HK-2 (cell line): Measurements from ENCODE around the gene PIP5K1A.
"Not testable (repeated sequence)": the region's sequence is repeated elsewhere in the genome, so short reads cannot be mapped to it uniquely, and the experiment has no call there.

Experiments
- DNase-seq: peaks from one replicate; pipeline ENCODE4 v3.0.0-alpha.2; 2018; ENCODE audit not compliant: unreplicated experiment

Gene PIP5K1A

DNA sequence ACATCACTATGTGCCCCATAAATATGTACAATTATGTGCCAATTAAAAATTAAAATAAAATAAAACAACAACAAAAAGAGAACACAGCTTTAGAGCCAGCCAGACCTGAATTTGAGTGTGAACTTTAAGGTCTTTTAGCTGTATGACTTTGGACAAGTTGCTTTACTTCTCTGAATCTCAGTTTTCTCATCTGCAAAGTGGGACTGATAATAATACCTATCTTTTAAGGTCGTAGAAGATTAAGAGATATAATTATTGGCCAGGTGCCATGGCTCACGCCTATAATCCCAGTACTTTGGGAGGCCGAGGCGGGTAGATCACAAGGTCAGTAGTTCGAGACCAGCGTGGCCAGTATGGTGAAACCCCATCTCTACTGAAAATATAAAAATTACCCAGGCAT, 5.0 kb upstream of the PIP5K1A start:
- no peak for DNase-seq

DNA sequence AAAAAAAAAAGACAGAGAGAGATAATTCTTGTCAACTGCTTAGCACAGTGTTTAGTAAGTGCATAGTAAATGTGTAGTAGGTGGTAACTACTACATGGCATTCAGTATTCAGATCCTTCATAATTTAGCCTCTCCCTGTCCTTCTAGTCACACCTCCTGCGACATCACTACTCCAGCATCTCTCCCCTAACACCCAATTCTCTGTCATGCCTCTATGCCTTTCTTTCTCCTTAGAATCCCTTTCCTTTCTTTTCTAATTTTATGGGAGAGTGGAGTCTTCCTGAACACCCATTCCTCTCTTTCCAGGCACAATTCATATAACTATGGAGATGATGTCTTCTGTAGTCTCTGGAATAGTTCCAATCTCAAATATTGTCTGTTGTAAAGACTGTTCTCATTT, 4.5 kb upstream of the PIP5K1A start:
- DNase-seq, result no peak

DNA sequence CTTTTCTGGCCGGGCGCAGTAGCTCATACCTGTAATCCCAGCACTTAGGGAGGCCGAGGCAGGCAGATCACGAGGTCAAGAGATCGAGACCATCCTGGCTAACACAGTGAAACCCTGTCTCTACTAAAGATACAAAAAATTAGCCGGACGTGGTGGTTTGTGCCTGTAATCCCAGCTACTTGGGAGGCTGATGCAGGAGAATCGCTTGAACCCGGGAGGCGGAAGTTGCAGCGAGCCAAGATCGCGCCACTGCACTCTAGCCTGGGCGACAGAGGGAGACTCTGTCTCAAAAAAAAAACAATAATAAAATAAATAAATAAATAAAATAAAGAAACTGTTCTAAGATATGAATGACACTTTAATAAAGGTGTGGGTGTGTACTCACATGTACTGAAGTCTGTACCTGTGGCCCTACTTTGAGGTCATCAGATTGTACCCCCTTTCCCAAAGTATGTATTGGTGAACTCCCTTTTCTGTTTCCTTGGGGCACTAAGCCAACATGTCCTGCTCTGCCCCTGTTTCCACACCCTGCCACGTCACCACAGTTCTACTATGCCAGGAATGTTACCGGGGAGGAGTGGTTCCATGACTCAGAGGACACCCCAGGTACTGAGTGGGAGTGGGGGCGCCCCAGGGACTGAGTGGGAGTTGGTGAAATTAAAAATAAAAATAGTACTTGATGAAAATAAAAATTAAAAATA, 3.3 kb upstream of the PIP5K1A start:
- DNase-seq, result peak; percentile 84

DNA sequence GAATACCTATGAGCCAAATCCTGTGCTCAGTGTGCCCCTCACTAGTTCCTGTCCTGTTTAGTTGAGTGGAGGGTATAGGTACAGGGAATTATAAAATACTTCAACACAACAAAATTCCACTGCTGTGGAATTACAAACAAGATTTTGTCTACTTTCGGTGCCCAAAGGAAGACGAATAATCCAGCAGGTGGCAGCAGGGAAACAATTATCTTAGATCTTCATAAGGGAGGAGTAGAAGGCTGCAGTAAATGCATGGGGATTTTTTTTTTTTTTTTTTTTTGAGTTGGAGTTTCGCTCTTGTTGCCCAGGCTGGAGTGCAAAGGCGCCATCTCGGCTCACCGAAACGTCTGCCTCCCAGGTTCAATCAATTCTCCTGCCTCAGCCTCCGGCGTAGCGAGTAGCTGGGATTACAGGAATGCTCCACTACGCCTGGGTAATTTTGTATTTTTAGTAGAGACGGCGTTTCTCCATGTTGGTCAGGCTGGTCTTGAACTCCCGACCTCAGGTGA, 2.0 kb upstream of the PIP5K1A start:
- peak; percentile 47 for DNase-seq

DNA sequence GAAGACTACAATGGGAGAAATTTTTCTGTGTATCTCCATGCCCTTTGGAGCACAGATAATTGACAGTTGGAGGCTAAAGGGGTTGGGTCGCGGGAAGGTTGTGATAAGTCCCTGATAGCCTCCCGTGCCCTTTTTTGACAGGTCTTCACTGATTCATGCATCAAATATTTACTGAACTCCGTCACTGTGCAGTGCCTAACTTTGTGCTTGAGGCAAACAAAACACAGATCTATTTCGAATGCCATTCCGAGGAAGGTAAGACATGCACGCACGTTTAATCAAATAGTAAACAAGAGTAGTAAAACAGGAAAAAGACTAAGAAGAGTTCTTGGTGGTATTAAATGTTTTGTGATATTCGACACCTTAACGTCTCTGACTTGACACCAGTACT, 494 bp upstream of the PIP5K1A start:
- DNase-seq, result peak; percentile 17

DNA sequence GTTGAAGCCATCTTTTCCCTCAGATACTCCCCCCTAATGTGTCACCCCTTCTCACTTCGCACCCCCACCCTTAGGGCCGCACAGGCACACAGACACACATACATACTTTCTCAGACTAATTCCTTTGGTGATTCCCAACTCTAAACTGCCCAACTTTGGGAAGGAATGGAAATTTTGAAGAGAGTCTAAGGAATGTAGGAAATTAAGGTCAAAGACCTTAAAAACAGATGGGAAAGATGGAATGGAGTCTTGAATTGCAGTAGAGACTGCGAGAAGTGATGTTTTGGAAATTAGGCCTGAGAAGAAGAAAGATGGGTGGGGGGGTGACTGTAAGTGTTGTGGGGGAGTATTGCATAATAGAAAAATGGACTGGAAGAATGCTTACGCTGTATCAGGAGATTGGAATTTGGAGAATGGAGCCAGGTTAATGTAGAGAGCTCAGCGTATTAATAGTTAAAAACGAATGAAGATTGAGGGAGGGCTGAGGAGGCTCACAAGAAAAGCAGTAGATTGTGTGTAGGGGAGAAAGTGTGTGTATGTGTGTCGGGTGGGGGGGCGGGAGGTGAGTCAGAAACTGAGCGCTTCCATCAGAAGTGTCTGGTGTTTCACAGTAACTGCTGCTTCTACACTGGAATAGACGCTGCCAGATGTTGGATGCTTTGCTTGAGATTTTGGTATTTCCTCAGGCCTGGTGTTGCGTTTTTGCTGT, 1.7 kb downstream of the PIP5K1A start:
- peak; percentile 64 for DNase-seq

DNA sequence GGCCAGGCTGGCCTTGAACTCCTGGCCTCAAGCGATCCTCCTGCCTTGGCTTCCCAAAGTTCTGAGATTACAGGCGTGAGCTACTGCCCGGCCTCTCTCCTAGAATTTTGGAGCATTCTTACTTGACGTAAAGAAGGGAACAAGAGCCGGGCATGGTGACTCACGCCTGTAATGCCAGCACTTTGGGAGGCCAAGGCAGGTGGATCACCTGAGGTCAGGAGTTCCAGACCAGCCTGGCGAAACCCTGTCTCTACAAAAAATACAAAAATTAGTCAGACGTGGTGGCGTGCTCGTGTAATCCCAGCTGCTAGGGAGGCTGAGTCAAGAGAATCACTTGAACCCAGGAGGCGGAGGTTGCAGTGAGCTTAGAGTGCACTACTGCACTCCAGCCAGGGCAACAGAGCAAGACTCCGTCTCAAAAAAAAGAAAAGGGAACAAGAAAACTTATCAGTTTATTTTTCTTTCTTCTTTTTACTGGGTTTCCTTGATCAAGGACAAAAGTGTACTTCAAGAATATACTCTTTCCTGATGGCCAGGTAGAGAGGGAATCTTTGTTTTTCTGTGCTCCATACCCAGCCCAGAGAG, 7.1 kb downstream of the PIP5K1A start:
- not testable (repeated sequence) for DNase-seq

DNA sequence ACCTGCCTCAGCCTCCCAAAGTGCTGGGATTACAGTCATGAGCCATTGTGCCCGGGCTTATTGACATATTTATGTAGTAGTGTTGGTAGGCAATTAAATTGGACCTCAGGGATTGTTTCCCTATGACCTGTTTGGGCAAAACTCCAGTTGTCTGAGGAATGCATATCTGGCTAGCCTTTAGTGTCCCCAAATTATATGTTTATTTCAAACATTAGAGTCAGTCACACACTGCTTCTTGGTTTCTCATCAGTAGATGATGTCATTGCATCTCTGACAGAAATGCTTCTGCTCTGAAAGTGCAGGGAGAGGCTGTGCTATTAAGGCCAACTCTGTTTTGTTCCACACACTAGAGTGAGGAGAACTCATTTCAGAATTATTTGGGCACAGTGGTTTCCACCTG, 12.5 kb downstream of the PIP5K1A start:
- DNase-seq, result no peak

DNA sequence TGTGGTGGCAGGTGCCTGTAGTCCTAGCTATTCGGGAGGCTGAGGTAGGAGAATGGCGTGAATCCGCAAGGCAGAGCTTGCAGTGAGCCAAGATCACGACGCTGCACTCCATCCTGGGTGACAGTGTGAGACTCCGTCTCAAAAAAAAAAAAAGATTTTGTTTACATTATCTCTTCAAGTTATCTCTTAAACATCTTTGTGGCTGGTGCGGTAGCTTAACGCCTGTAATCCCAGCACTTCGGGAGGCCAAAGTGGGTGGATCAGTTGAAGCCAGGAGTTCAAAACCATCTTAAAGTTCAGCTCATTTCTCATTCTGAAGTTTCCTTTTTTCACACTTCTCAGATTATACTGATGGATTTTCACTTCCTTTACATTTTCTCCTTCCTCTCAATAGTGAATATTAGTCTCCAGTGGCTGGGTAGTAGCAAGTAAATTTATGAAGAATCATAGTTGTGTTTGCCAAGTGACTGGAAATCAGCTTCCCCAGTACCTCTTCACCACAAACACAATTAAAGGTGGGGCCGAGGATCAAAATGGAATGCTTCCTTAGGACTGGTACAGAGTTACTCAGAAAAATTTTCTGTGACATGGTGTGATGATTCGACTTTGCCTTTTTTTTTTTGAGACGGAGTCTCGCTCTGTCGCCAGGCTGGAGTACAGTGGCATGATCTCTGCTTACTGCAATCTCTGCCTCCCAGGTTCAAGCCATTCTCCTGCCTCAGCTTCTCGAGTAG, 13.8 kb downstream of the PIP5K1A start:
- no peak for DNase-seq

DNA sequence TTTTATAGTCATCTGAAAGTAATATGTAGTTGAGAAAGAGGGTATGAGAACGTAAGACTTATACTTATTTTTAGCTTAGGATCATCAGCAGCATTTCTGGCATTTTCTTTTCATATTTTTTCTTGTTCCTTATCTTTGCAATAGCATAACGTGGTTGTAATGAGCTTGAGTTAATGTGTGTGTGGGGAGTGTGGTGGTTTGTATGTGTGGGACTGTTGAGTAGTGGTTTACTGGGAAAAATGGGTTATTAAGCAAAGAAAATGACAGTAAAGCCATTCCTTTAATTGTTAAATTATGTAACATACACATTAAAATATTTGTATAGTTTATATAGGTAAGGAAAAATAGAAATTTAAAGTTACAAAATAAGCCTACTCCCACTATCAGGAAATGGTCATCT, 15.2 kb downstream of the PIP5K1A start:
- no peak for DNase-seq

DNA sequence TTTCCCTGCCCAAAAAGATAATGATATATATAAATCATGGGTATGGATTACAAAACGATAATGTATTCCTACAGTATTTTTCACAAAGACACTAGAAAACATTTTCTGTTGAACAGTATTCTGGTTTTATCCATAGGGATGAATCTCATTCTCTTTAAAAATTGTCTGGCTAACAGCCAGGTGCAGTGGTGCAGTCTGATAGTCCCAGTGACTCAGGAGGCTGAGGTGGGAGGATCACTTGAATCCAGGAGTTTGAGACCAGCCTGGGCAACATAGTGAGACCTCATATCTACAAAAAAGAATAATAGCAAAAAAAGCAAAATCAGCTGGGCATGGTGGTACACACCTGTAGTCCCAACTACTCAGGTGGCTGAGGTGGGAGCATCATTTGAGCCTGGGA, 23.3 kb downstream of the PIP5K1A start:
- DNase-seq, result no peak

DNA sequence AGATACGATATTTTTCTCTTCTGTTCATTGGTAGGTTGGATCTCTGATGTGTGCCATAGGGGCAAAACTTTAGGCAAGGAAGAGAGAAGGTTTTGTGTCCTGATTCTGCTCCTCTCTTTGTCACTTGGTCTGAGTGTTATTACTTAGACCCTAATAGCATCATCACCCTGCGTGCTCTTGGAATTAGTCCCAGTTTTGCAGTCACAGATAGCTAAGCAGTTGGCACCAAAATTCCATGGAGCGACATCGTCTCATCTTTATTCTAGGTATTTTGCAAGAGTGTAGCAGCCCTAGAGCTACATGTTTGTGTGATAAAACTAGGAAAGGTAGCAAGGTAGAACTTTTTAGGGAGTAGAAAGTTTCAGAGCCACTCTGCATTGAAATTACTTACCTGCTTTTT, 23.8 kb downstream of the PIP5K1A start:
- DNase-seq, result no peak

DNA sequence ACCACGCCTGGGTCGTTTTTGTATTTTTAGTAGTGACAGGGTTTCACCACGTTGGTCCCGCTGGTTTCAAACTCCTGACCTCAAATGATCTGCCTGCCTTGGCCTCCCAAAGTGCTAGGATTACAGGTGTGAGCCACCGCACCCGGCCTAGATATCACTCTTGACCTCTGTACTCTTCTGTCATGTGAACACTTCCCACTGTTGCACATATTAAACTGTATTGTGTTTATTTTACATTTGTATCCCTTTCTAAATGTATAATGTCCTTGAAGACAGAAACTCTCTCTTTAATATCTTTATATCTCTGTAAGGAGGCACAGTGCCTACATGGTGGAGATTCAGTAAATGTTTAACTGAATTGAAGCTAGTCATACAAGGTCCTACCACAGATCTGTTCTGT, 36.9 kb downstream of the PIP5K1A start:
- DNase-seq, result no peak

DNA sequence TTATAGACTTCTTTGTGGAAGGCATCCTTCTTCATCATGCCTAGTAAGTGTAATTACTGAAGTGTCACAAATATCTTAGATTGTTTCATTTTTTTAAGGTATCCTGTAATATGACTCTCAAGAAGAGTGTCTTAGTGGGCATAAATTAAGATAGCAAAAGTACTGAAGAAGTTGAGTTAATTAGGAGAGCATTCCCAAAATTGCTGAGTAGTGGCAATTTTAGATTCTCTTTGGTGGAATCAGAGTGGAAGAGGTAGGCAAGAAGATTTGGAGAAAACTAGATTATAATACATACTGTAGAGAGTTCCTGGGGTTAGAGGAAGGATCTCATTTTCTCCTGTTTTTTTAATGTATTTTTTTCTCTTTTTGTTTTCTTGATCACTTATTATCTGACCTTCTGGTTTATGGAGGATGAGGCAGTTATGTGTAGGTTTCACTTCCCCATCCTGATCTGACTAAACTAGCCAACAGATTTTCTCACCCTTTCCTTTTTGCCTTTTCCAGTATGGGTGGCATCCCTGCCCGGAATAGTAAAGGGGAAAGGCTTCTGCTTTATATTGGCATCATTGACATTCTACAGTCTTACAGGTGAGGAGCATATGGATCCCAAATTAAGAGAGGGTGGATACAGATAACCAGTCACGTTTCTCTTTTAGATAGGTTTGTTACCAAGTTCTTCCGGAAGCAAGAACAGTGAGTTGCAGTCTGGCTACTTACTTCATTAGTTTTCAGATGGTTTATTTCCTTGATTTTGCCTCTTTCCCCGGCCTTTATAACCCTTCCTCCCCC, 39.5 kb downstream of the PIP5K1A start:
- no peak for DNase-seq

DNA sequence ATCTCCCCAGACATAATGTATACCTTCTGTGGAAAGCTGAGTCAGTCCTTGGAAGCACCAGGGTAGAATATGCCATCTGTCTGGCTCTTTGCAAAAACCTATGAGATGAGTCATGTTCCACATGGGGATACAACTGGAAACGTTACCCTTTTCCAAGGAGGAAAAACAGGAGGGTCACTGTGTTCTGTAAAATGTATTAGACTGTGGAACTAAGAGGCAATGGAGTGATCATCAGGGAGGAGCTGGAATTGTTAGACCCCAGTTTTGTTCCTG, 40.1 kb downstream of the PIP5K1A start:
- DNase-seq, result no peak

DNA sequence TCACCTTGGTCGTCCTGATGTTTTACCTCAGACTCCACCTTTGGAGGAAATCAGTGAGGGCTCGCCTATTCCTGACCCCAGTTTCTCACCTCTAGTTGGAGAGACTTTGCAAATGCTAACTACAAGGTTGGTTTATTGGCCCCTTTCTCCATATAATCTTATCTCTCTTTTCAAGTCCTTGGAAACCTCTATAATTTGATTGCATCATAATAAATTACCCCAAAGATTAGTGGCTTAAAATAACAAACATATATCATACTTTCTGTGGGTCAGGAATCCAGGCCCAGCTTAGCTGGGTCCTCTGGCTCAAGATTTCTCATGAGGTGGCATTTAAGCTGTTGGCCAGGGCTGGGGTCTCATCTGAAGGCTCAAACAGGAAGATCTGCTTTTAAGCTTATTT, 44.1 kb downstream of the PIP5K1A start:
- DNase-seq, result no peak

DNA sequence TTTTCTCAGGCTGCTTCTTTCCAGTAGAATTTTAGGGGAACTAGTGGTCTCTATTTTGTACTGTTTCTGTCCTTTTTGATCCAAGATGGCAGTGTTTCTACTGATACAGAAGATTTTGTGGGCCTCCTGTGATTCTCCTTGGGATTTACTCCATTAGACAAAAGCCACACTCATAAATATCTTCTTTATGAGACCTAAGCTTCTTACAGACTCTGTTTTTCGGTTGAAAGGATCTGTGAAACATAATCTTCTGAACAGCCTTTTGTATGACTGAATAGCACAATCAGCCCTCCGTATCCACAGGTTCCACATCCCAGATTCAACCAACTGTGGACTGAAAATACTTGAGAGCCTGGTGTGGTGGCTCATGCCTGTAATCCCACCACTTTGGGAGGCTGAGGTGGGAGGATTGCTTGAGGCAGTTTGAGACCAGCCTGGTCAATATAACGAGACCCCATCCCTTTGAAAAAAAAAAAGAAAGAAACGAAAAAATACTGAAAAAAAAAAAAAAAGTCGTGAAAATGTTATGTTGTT, 45.4 kb downstream of the PIP5K1A start:
- no peak for DNase-seq

DNA sequence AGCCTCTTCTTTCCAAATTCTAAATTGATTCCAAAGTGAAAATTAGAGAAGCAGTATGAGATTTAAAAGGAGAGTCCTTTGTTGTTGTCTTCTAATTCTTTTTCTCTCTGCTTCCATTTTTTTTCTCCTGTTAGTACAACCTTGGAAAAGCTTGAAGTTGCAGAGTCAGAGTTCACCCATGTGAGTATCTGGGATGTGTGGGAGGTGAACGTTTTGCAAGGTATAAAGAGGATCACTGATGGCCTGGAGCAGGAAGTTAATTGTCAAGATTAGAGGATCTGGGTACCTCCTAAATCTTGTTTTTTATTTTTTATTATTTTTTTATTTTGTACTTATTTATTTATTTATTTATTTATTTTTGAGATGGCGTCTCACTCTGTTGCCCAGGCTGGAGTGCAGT, 48.4 kb downstream of the PIP5K1A start:
- DNase-seq, result no peak

DNA sequence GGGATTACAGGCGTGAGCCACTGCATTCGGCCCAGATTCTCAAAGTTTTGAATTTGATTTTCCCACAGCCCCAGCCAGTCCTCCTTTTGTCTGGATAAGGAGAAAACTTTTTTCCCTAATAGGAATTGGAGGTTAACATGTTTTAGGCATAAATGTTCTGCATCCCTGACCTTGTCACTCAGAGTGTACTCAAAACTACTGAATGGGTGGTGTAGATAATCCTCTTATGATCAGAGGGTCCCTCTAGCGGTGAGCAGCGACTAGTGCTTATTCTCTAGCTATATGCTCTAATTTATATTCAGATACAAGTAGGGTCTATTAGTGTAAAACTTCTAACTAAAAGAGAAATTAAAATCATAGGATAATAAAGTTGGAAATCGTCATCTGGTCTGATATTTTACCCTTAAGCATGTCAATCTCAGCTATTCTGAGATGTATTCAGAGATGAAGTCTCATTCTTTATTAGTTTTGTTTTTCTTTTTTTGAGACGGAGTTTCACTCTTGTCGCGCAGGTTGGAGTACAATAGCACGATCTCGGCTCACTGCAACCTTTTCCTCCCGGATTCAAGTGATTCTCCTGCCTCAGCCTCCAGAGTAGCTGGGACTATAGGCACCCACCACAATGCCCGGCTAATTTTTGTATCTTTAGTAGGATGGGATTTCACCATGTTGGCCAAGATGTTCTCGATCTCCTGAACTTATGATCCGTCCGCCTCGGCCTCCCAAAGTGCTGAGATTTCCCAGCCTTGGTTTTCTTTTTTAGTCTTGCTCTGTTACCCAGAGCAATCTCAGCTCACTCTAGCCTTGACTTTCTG, 53.5 kb downstream of the PIP5K1A start:
- peak; percentile 48 for DNase-seq
